ENCODE data around the gene TXNDC8. TPM values are rescaled to one million over a fixed set of nuclear protein-coding genes. Genes with fewer than 3 reads are reported as not detected.

Gene TXNDC8
- total and polyA plus RNA-seq, 12 donors, result not detected

DNA sequence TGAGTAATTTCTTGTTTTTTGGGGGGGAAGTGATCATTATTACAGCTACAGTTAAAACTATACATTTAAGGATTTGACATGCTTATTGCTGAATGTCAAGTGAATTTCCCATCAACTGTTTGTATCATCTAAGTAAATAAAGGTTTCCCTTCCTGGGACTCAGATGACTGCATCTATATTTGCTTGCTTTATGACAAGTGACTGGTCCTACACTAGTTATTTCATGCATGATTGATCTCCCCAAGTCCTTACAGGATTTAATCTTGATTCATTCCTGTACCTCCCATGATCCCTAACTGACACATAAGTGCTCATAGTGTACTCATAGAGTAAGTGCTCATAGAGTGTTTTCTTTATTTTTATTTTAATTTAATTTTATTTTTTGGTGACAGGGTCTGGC lies 2.8 kb downstream of the TXNDC8 start:
- no peaks in the 10 kb centered on the region for H3K4me1 ChIP-seq (replicated peaks in 1 of 2)
- H3K4me3 ChIP-seq, result no peak overlapping the region
- H3K27me3 ChIP-seq, result no peaks in the 10 kb centered on the region
- no peaks in the 10 kb centered on the region for H3K36me3 ChIP-seq (replicated peaks in 1 of 2)
- intact Hi-C loops (cut with DNase I), result no loop called here
- H3K27ac ChIP-seq, result no peak overlapping the region
- TF ChIP-seq POLR2A (IDR thresholded peaks at IDR 0.05), result no peak
- TF ChIP-seq, protein P1, sequence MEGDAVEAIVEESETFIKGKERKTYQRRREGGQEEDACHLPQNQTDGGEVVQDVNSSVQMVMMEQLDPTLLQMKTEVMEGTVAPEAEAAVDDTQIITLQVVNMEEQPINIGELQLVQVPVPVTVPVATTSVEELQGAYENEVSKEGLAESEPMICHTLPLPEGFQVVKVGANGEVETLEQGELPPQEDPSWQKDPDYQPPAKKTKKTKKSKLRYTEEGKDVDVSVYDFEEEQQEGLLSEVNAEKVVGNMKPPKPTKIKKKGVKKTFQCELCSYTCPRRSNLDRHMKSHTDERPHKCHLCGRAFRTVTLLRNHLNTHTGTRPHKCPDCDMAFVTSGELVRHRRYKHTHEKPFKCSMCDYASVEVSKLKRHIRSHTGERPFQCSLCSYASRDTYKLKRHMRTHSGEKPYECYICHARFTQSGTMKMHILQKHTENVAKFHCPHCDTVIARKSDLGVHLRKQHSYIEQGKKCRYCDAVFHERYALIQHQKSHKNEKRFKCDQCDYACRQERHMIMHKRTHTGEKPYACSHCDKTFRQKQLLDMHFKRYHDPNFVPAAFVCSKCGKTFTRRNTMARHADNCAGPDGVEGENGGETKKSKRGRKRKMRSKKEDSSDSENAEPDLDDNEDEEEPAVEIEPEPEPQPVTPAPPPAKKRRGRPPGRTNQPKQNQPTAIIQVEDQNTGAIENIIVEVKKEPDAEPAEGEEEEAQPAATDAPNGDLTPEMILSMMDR (IDR thresholded peaks at IDR 0.05), result no peak
- no peak for DNase-seq
- H3K9me3 ChIP-seq (replicated peaks in 1 of 3), result no peaks in the 10 kb centered on the region

DNA sequence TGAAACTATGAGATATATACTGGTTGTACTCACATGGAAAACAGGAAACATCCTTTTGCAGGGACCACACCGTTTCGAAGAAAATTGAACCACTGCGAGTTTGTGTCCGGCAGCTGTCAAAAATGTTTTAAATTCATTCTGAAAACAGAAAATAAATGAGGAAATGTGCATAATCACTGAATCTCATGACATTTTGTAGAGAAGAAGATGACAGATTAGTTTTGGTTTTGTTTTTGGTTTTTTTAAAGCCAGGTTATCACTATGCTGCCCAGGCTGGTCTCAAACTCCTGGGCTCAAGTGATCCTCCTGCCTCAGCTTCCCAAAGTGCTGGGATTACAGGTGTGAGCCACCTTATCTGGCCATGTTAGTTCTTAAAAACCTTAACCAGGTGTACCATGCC lies 3.5 kb downstream of the TXNDC8 start:
- no peaks in the 10 kb centered on the region for H3K27me3 ChIP-seq
- H3K9me3 ChIP-seq (replicated peaks in 1 of 3), result no peaks in the 10 kb centered on the region
- H3K27ac ChIP-seq, result no peak overlapping the region
- intact Hi-C loops (cut with DNase I), result no loop called here
- WGBS, 4 donors, result 64 to 82% (median 77%) methylated on average over 4 of the region's 4 CpGs
- H3K36me3 ChIP-seq (replicated peaks in 1 of 2), result no peaks in the 10 kb centered on the region
- no peak for DNase-seq
- no peak for TF ChIP-seq POLR2A (IDR thresholded peaks at IDR 0.05)
- TF ChIP-seq, protein P1 (IDR thresholded peaks at IDR 0.05), result no peak
- no peak overlapping the region for H3K4me3 ChIP-seq
- no peaks in the 10 kb centered on the region for H3K4me1 ChIP-seq (replicated peaks in 1 of 2)

DNA sequence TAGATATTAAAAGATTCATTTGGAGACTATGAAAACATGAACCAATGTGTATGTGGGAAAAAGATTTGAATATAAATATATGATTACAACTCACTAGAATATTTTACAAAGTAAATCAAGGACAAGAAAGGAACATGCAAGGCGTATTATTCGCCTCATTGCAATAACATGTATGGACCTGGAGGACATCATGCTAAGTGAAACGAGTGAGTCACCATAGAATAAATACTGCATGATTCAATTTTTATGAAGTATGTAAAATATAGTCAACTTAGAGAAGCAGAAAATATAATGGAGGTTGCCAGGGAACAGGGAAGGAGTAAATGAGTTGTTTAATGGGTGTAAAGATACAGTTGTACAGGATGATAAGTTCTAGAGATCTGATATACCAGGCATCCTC lies 4.9 kb downstream of the TXNDC8 start:
- DNase-seq, result no peak
- TF ChIP-seq POLR2A (IDR thresholded peaks at IDR 0.05), result no peak
- TF ChIP-seq, protein P1 (IDR thresholded peaks at IDR 0.05), result no peak
- Histone ChIP-seq H3K27me3 (no peaks in the 10 kb centered on the region), H3K4me3 (no peak overlapping the region), H3K36me3 (replicated peaks in 1 of 2) (no peaks in the 10 kb centered on the region), H3K9me3 (replicated peaks in 1 of 3) (no peaks in the 10 kb centered on the region), H3K4me1 (replicated peaks in 1 of 2) (no peaks in the 10 kb centered on the region), H3K27ac (no peak overlapping the region)
- intact Hi-C loops (cut with DNase I), result no loop called here
- 75 to 90% (median 83%) methylated on average over 3 of the region's 3 CpGs for WGBS, 4 donors

DNA sequence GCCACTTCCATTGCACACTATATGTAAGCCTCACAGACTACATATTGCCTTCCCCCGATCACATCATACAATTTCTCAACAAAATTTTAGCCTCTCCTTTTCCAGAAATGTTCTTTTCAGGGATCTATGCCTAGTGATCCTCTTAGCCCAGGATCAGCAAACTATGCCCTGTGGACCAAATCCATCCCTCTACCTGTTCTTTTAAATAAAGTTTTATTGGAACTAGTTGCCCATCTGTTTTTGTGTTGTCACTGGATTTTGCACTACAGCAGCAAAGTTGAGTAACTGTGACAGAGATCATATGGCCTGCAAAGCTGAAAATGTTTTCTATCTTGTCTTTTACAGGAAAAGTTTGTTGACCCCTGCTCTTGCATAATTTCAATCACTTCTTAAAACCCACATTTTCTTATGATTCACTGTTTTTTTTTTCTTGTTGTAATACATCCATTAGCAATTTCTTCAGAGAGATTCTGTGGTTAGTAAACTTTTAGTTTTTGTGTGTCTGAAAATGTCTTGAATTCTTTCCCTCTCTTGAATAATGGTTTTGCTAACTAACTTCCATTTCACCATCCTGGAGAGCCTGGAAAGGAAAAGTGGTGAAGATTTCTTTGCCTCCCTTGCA lies 7.1 kb downstream of the TXNDC8 start:
- intact Hi-C loops (cut with DNase I), result no loop called here
- TF ChIP-seq, protein P1 (IDR thresholded peaks at IDR 0.05), result no peak
- no peak for TF ChIP-seq POLR2A (IDR thresholded peaks at IDR 0.05)

More for the DNA sequence above, 7.1 kb downstream of the TXNDC8 start:
- Histone ChIP-seq H3K36me3 (replicated peaks in 1 of 2) (no peaks in the 10 kb centered on the region), H3K27me3 (no peaks in the 10 kb centered on the region), H3K27ac (no peak overlapping the region), H3K4me3 (no peak overlapping the region), H3K9me3 (replicated peaks in 1 of 3) (no peaks in the 10 kb centered on the region), H3K4me1 (replicated peaks in 1 of 2) (no peaks in the 10 kb centered on the region)
- 82 to 95% (median 91%) methylated on average over 1 of the region's 1 CpG for WGBS, 4 donors
- no peak for DNase-seq
